Endothelial cell of umbilical vein (primary cell): ENCODE measurements around the gene NINJ2. TPM values are rescaled to one million over a fixed set of nuclear protein-coding genes. Genes with fewer than 3 reads are reported as not detected.

Source experiments
- BruUV-seq: library from RNA; stranded (reverse); fragments of 400-500 nt; replicated peaks from 2 replicates; lab custom pipeline; 2021; lab: Mats Ljungman, UMichigan
- CTCF ChIA-PET: fragments of 300-600, 350-600 bp; sonication (Branson Sonifier 250); formaldehyde crosslinking; loops from one replicate; lab custom pipeline; 2021; ENCODE audit warnings: antibody characterized with exemption, inconsistent platforms; lab: Charles Lee
- POLR2A ChIA-PET: fragments of 300-600, 350-600 bp; sonication (Branson Sonifier 250); formaldehyde crosslinking; loops from one replicate; lab custom pipeline; 2021; ENCODE audit warnings: antibody characterized with exemption, inconsistent platforms; lab: Charles Lee
- DNase-seq: peaks from one replicate; pipeline ENCODE4 v3.0.0-alpha.2; 2011; ENCODE audit warnings: low read depth, low spot score
- FAIRE-seq: peaks from 2 replicates; lab custom pipeline; 2011; peaks lifted over from hg19 to GRCh38; lab: Jason Lieb, UNC
- H2AFZ ChIP-seq: 2 replicates; pipeline ENCODE4 v1.6.0; 2012; ENCODE audit warnings: low read depth, low read length, control low read depth, inconsistent platforms
- H3K27ac ChIP-seq: 2 replicates; pipeline ENCODE4 v1.5.1; 2011; ENCODE audit warnings: low read depth, mild to moderate bottlenecking, control low read depth, low read length, moderate library complexity; ENCODE audit not compliant: insufficient read depth
- H3K27me3 ChIP-seq, 2 experiments: 2 replicates each; pipeline versions ENCODE4 v1.6.0 to v1.6.1; 2011; ENCODE audit warnings: low read length in 2 of 2, mixed read lengths in 1 of 2; ENCODE audit not compliant: control insufficient read depth in 2 of 2, insufficient read depth in 2 of 2
- H3K36me3 ChIP-seq, 2 experiments: 2 replicates in 1 of 2; 3 replicates in 1 of 2; pipeline ENCODE4 v1.5.1; 2011; ENCODE audit warnings: low read length in 2 of 2, mild to moderate bottlenecking in 1 of 2, moderate library complexity in 1 of 2; ENCODE audit not compliant: control insufficient read depth in 2 of 2, insufficient read depth in 2 of 2; ENCODE audit errors: extremely low read depth in 1 of 2
- H3K4me1 ChIP-seq: 3 replicates; pipeline ENCODE4 v1.5.1; 2011; ENCODE audit warnings: mild to moderate bottlenecking, low read length; ENCODE audit not compliant: control insufficient read depth, insufficient read depth; ENCODE audit errors: extremely low read depth
- H3K4me2 ChIP-seq: 2 replicates; pipeline ENCODE4 v1.6.1; 2011; ENCODE audit warnings: low read length, control low read depth, mixed read lengths; ENCODE audit not compliant: insufficient read depth
- H3K4me3 ChIP-seq, 3 experiments: fragments of 200-600 bp in 1 of 3; sonication (generic), shearing (Covaris generic) in 1 of 3; replicated peaks in 1 of 3; 2 replicates each; pipeline ENCODE4 v1.5.1; 2011 to 2016; ENCODE audit warnings: control low read depth in 3 of 3, low read length in 3 of 3, mild to moderate bottlenecking in 2 of 3, inconsistent platforms in 1 of 3, low read depth in 1 of 3, moderate library complexity in 1 of 3; ENCODE audit not compliant: insufficient read depth in 1 of 3
- H3K79me2 ChIP-seq: 2 replicates; pipeline ENCODE4 v1.6.0; 2012; ENCODE audit warnings: low read length, inconsistent platforms; ENCODE audit not compliant: control insufficient read depth, insufficient read depth
- H3K9ac ChIP-seq: replicated peaks from 2 replicates; pipeline ENCODE3; 2011; ENCODE audit warnings: low read length, control low read depth; ENCODE audit not compliant: insufficient read depth; ENCODE audit errors: extremely low read depth
- H3K9me1 ChIP-seq: replicated peaks from 3 replicates; pipeline ENCODE4 v1.6.0; 2011; ENCODE audit warnings: mild to moderate bottlenecking, low read length; ENCODE audit not compliant: control insufficient read depth, insufficient read depth; ENCODE audit errors: extremely low read depth
- H3K9me3 ChIP-seq: replicated peaks from 2 replicates; pipeline ENCODE4 v1.5.1; 2012; ENCODE audit warnings: low read length, inconsistent platforms; ENCODE audit not compliant: control insufficient read depth, insufficient read depth
- H4K20me1 ChIP-seq: replicated peaks from 2 replicates; pipeline ENCODE3; 2011; ENCODE audit warnings: mild to moderate bottlenecking, low read length; ENCODE audit not compliant: control insufficient read depth, insufficient read depth; ENCODE audit errors: extremely low read depth
- CTCF ChIP-seq, 2 donors: IDR thresholded peaks; 1 replicate in 1 of 2; 2 replicates in 1 of 2; pipeline ENCODE4 v1.5.1; 2011; ENCODE audit warnings: low read length in 2 of 2, mild to moderate bottlenecking in 2 of 2, moderate library complexity in 2 of 2, control low read depth in 1 of 2, inconsistent platforms in 1 of 2, low read depth in 1 of 2; ENCODE audit not compliant: insufficient read depth in 1 of 2; ENCODE audit errors: extremely low read depth in 1 of 2
- EZH2 ChIP-seq: IDR thresholded peaks from 2 replicates; pipeline ENCODE4 v1.6.1; 2012; ENCODE audit warnings: borderline replicate concordance, low read depth, mild to moderate bottlenecking, moderate library complexity, low read length, inconsistent platforms; ENCODE audit not compliant: severe bottlenecking
- FOS ChIP-seq: IDR thresholded peaks from 2 replicates; pipeline ENCODE4 v1.6.1; 2011; ENCODE audit warnings: mild to moderate bottlenecking, low read length, moderate library complexity, borderline replicate concordance; ENCODE audit not compliant: insufficient read depth
- GATA2 ChIP-seq: IDR thresholded peaks from 2 replicates; pipeline ENCODE4 v1.7.0; 2011; ENCODE audit warnings: low read depth, mild to moderate bottlenecking, moderate library complexity, mixed read lengths, low read length; ENCODE audit not compliant: insufficient read length, insufficient read depth
- JUN ChIP-seq: IDR thresholded peaks from 2 replicates; pipeline ENCODE4 v1.6.1; 2011; ENCODE audit warnings: borderline replicate concordance, low read depth; ENCODE audit not compliant: insufficient read length, insufficient read depth
- MYC ChIP-seq: IDR thresholded peaks from one replicate; pipeline ENCODE4 v1.6.1; 2011; ENCODE audit warnings: mild to moderate bottlenecking, low read depth, low read length
- POLR2A ChIP-seq: IDR thresholded peaks from 2 replicates; pipeline ENCODE4 v1.6.1; 2012; ENCODE audit warnings: low read depth, mild to moderate bottlenecking, control low read depth, low read length
- POLR2AphosphoS5 ChIP-seq: IDR thresholded peaks from 2 replicates; pipeline ENCODE4 v1.6.1; 2012; ENCODE audit warnings: low read depth, mild to moderate bottlenecking, control low read depth, low read length, moderate library complexity; ENCODE audit not compliant: insufficient read depth
- dilution Hi-C: fragments of 300-500 bp; cut with MboI; formaldehyde crosslinking; loops from one replicate; pipeline ENCODE4 v1.15.0; 2019; ENCODE audit warnings: low sequenced_read_pairs; ENCODE audit not compliant: extremely low pct_ligation_motif_present
- intact Hi-C: fragments of 100-400 bp; cut with micrococcal nuclease; formaldehyde crosslinking; loops from one replicate; pipeline ENCODE4 v1.10.0; 2022
- polyA plus RNA-seq, 4 experiments: library from polyadenylated mRNA; depleted of rRNA in 3 of 4; stranded (reverse) in 3 of 4; unstranded in 1 of 4; fragments of >200 nt; gene quantifications; 2 replicates each; pipeline versions ENCODE4 v1.2.1 to v1.2.3, GENCODE V29; 2011 to 2012; ENCODE audit warnings: missing spikeins in 1 of 4
- total RNA-seq: library from RNA; stranded (reverse); gene quantifications from 2 replicates; pipeline ENCODE4 v1.2.3, GENCODE V29; 2021
- TF ChIP-seq, protein P1 (sequence below): IDR thresholded peaks from 2 replicates; pipeline ENCODE4 v1.6.1; 2011; ENCODE audit not compliant: insufficient read depth, insufficient read length

The NINJ2 gene
- total and polyA plus RNA-seq, 2 donors (not counting 3 experiments of a cell fraction or from before 2014, with no cell fraction given): 0.75 to 4.4 TPM

DNA sequence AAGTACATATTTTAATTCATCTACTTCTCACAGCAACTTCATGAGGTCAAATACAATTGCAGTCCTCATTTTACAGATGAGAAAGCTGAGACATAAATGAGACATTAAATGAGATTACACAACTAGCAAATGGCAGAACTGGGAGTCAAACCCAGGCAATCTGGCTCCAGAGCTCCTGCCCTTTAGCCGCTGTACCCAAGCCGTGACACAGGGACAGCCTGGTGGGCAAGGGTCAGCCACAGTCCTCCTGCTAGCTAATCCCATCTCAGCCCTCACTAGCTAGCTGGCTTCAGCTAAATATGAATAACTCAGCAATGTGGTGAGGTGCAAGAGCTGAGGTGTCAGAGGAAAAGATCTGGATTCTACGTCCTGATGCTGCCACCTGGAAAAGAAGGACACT lies 54.8 kb downstream of the NINJ2 start:
- ChIA-PET CTCF (interaction anchor here (1.1 to 3.6 kb wide), 9 partner anchors 10 to 341 kb away, joined by 3 to 19 read pairs (median 6); partner anchors contain the start of genes RAD52 and WNK1), POLR2A (no interaction called here)
- BruUV-seq: no TSS peak
- H3K79me2 ChIP-seq: no peaks in the 10 kb centered on the region
- H3K9me3 ChIP-seq: no peaks in the 10 kb centered on the region
- no peak for FAIRE-seq
- no peaks in the 10 kb centered on the region for H4K20me1 ChIP-seq
- intact Hi-C loops: no loop called here
- TF ChIP-seq FOS (no peak), CTCF (IDR thresholded peaks at IDR 0.05; ENCODE audit: extremely low read depth in 1 of 2, insufficient read depth in 1 of 2, low read depth in 1 of 2, low read length in 2 of 2) (no peak), POLR2A (no peak), GATA2 (no peak), JUN (no peak), POLR2AphosphoS5 (no peak), MYC (no peak), EZH2 (no peak)
- TF ChIP-seq, protein P1, sequence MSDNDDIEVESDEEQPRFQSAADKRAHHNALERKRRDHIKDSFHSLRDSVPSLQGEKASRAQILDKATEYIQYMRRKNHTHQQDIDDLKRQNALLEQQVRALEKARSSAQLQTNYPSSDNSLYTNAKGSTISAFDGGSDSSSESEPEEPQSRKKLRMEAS: no peak
- dilution Hi-C loops: no loop called here
- no peak overlapping the region for H3K9ac ChIP-seq
- no peaks in the 10 kb centered on the region for H3K27me3 ChIP-seq
- no peak for DNase-seq
- H3K4me3 ChIP-seq: no peak overlapping the region
- H3K9me1 ChIP-seq: no peaks in the 10 kb centered on the region
- H2AFZ ChIP-seq: no peak overlapping the region
- H3K4me2 ChIP-seq: no peak overlapping the region
- peaks cover 28% of the 10 kb centered on the region for H3K4me1 ChIP-seq
- H3K27ac ChIP-seq: no peak overlapping the region
- H3K36me3 ChIP-seq: no peaks in the 10 kb centered on the region
